MCF 10A (cell line): ENCODE results near the gene FAM240A. TPM values are rescaled to one million over a fixed set of nuclear protein-coding genes. Genes with fewer than 3 reads are reported as not detected.

Experiments used
- BruUV-seq: library from RNA; stranded (reverse); fragments of 400-500 nt; replicated peaks from 2 replicates; lab custom pipeline; 2021; lab: Mats Ljungman, UMichigan
- CTCF ChIA-PET: fragments of 300-600 bp; sonication (Branson Sonifier 250); formaldehyde crosslinking; extraction: SDS; loops from one replicate; lab custom pipeline; 2021; ENCODE audit warnings: antibody characterized with exemption, inconsistent platforms; lab: Yijun Ruan, JAX
- POLR2A ChIA-PET: fragments of 300-600, 350-650 bp; sonication (Branson Sonifier 250); formaldehyde crosslinking; extraction: SDS; loops from one replicate; lab custom pipeline; 2020; ENCODE audit warnings: antibody characterized with exemption, inconsistent platforms; lab: Yijun Ruan, JAX
- DNase-seq: peaks from one replicate; pipeline ENCODE4 v3.0.0-alpha.2; 2018; ENCODE audit not compliant: unreplicated experiment
- H3K27ac Mint-ChIP-seq: one replicate; pipeline ENCODE4 v1.8.0; 2022; ENCODE audit warnings: mild to moderate bottlenecking, low read depth, mixed read lengths; ENCODE audit not compliant: unreplicated experiment
- H3K27me3 Mint-ChIP-seq: one replicate; pipeline ENCODE4 v1.8.0; 2022; ENCODE audit warnings: mixed read lengths; ENCODE audit not compliant: insufficient read depth, unreplicated experiment
- H3K36me3 Mint-ChIP-seq: one replicate; pipeline ENCODE4 v1.8.0; 2022; ENCODE audit warnings: mild to moderate bottlenecking, moderate library complexity, mixed read lengths; ENCODE audit not compliant: insufficient read depth, unreplicated experiment
- H3K4me1 Mint-ChIP-seq: one replicate; pipeline ENCODE4 v1.8.0; 2022; ENCODE audit warnings: mixed read lengths; ENCODE audit not compliant: insufficient read depth, unreplicated experiment
- H3K4me3 Mint-ChIP-seq: one replicate; pipeline ENCODE4 v1.8.0; 2022; ENCODE audit warnings: mild to moderate bottlenecking, moderate library complexity, mixed read lengths; ENCODE audit not compliant: unreplicated experiment
- H3K9me3 Mint-ChIP-seq: one replicate; pipeline ENCODE4 v1.8.0; 2022; ENCODE audit warnings: mixed read lengths; ENCODE audit not compliant: unreplicated experiment
- CTCF ChIP-seq: fragments of 200-600 bp; IDR thresholded peaks from one replicate; pipeline ENCODE4 v1.8.0; 2022; ENCODE audit warnings: antibody characterized with exemption, mild to moderate bottlenecking; ENCODE audit not compliant: unreplicated experiment
- intact Hi-C: fragments of 100-400 bp; cut with micrococcal nuclease; formaldehyde crosslinking; loops from 2 replicates; pipeline ENCODE4 v1.14.1; 2022
- total RNA-seq: library from RNA; stranded (reverse); gene quantifications from 2 replicates; pipeline ENCODE4 v1.2.3, GENCODE V29; 2022

FAM240A gene
- total RNA-seq, 1 experiment from 2014 or later: not detected

- DNase-seq: no peak
- Mint-ChIP-seq H3K4me1 (no peaks in the 10 kb centered on the region), H3K27me3 (no peaks in the 10 kb centered on the region), H3K36me3 (no peaks in the 10 kb centered on the region), H3K4me3 (no peak overlapping the region), H3K27ac (no peak overlapping the region), H3K9me3 (no peaks in the 10 kb centered on the region)
- ChIA-PET CTCF (interaction anchor here (0.6 kb wide), 1 partner anchor 700 kb away, joined by 3 read pairs; no protein-coding TSS in a partner anchor), POLR2A (no interaction called here)
- intact Hi-C loops: no loop called here
- TF ChIP-seq CTCF: no peak
- BruUV-seq: no TSS peak
These were observed 8.8 kb upstream of the FAM240A start for GRCh38 chr3:46603446-46604046.

GRCh38 chr3:46604127-46604526 lies 8.2 kb upstream of the FAM240A start:
- no peaks in the 10 kb centered on the region for H3K36me3 Mint-ChIP-seq
- POLR2A ChIA-PET: no interaction called here
- H3K9me3 Mint-ChIP-seq: no peaks in the 10 kb centered on the region
- no peak for DNase-seq
- intact Hi-C loops: no loop called here
- no TSS peak for BruUV-seq
- H3K27ac Mint-ChIP-seq: no peak overlapping the region
- no peaks in the 10 kb centered on the region for H3K4me1 Mint-ChIP-seq
- CTCF ChIA-PET: no interaction called here
- no peak for TF ChIP-seq CTCF
- H3K27me3 Mint-ChIP-seq: no peaks in the 10 kb centered on the region
- H3K4me3 Mint-ChIP-seq: no peak overlapping the region

GRCh38 chr3:46607603-46608028 lies 4.7 kb upstream of the FAM240A start:
- intact Hi-C loops: no loop called here
- ChIA-PET POLR2A (interaction anchor here (1.7 kb wide), 1 partner anchor 9 kb away, joined by 4 read pairs; no protein-coding TSS in a partner anchor), CTCF (interaction anchor here (0.7 to 1.5 kb wide), 2 partner anchors 12 to 118 kb away, joined by 3 to 7 read pairs; no protein-coding TSS in a partner anchor)
- Mint-ChIP-seq H3K4me3 (no peak overlapping the region), H3K27me3 (peaks cover 11% of the 10 kb centered on the region), H3K4me1 (no peaks in the 10 kb centered on the region), H3K36me3 (no peaks in the 10 kb centered on the region), H3K27ac (no peak overlapping the region), H3K9me3 (no peaks in the 10 kb centered on the region)
- TF ChIP-seq CTCF: no peak
- DNase-seq: peak; percentile 6
- no TSS peak for BruUV-seq

GRCh38 chr3:46609212-46609721 lies 3.1 kb upstream of the FAM240A start:
- Mint-ChIP-seq H3K27me3 (peaks cover 26% of the 10 kb centered on the region), H3K4me1 (no peaks in the 10 kb centered on the region), H3K36me3 (no peaks in the 10 kb centered on the region), H3K27ac (no peak overlapping the region), H3K4me3 (no peak overlapping the region), H3K9me3 (no peaks in the 10 kb centered on the region)
- ChIA-PET CTCF (interaction anchor here (0.5 kb wide), 1 partner anchor 12 kb away, joined by 3 read pairs; no protein-coding TSS in a partner anchor), POLR2A (interaction anchor here (1.7 to 2.1 kb wide), 2 partner anchors 11 to 21 kb away, joined by 4 to 5 read pairs; no protein-coding TSS in a partner anchor)
- no peak for TF ChIP-seq CTCF
- intact Hi-C loops: no loop called here
- DNase-seq: peak; percentile 18
- BruUV-seq: no TSS peak
